ENCODE measurements around the gene ADCY10. TPM values are rescaled to one million over a fixed set of nuclear protein-coding genes. Genes with fewer than 3 reads are reported as not detected.

Gene ADCY10
- total RNA-seq, 1 donor from 2014 or later, result not detected

GRCh38 chr1:167856711-167857418 is 57.1 kb downstream of the ADCY10 start:
- Histone ChIP-seq H4K20me1 (ENCODE audit: low read depth) (no peaks in the 10 kb centered on the region), H3K27ac (no peak overlapping the region), H3K27me3 (no peaks in the 10 kb centered on the region), H3K4me1 (peaks cover 21% of the 10 kb centered on the region), H3K4me3 (no peak overlapping the region), H3K79me2 (ENCODE audit: low read depth) (no peaks in the 10 kb centered on the region), H3K9me3 (ENCODE audit: low read depth) (no peaks in the 10 kb centered on the region), H3K9ac (no peak overlapping the region), H3K4me2 (peak overlapping the region; percentile 17), H3F3A (ENCODE audit: low read depth) (no peaks in the 10 kb centered on the region), H3K36me3 (no peaks in the 10 kb centered on the region), H2AFZ (replicated peaks) (peak overlapping the region; percentile 0)
- DNase-seq (ENCODE audit: low spot score), result peak; percentile 25
- H3K27ac Mint-ChIP-seq, result no peak overlapping the region
- H3K4me3 Mint-ChIP-seq, result no peak overlapping the region
- no peaks in the 10 kb centered on the region for H3K36me3 Mint-ChIP-seq
- H3K9me3 Mint-ChIP-seq, result peaks cover 3% of the 10 kb centered on the region
- peaks cover 2% of the 10 kb centered on the region for H3K4me1 Mint-ChIP-seq
- H3K27me3 Mint-ChIP-seq (ENCODE audit: insufficient read depth, low read depth), result no peaks in the 10 kb centered on the region
- TF ChIP-seq CTCF (IDR thresholded peaks at IDR 0.05) (no peak), EZH2phosphoT487 (IDR thresholded peaks at IDR 0.05) (no peak), EZH2 (IDR thresholded peaks at IDR 0.05) (no peak)

- H3K4me1 Mint-ChIP-seq, result peaks cover 2% of the 10 kb centered on the region
- peaks cover 3% of the 10 kb centered on the region for H3K9me3 Mint-ChIP-seq
- no peak overlapping the region for H3K27ac ChIP-seq
- no peaks in the 10 kb centered on the region for H3F3A ChIP-seq (ENCODE audit: low read depth)
- no peak overlapping the region for H3K4me3 Mint-ChIP-seq
- H3K9me3 ChIP-seq (ENCODE audit: low read depth), result no peaks in the 10 kb centered on the region
- H3K9ac ChIP-seq, result no peak overlapping the region
- no peak for DNase-seq (ENCODE audit: low spot score)
- H3K27me3 Mint-ChIP-seq (ENCODE audit: insufficient read depth, low read depth), result no peaks in the 10 kb centered on the region
- no peak overlapping the region for H3K4me3 ChIP-seq
- H3K27me3 ChIP-seq, result no peaks in the 10 kb centered on the region
- peaks cover 14% of the 10 kb centered on the region for H3K4me1 ChIP-seq
- no peaks in the 10 kb centered on the region for H3K36me3 ChIP-seq
- H3K36me3 Mint-ChIP-seq, result no peaks in the 10 kb centered on the region
- TF ChIP-seq CTCF (IDR thresholded peaks at IDR 0.05), result no peak
- no peak for TF ChIP-seq EZH2phosphoT487 (IDR thresholded peaks at IDR 0.05)
- TF ChIP-seq EZH2 (IDR thresholded peaks at IDR 0.05), result no peak
- no peaks in the 10 kb centered on the region for H4K20me1 ChIP-seq (ENCODE audit: low read depth)
- no peak overlapping the region for H3K27ac Mint-ChIP-seq
- no peaks in the 10 kb centered on the region for H3K79me2 ChIP-seq (ENCODE audit: low read depth)
- H2AFZ ChIP-seq (replicated peaks), result no peak overlapping the region
- no peak overlapping the region for H3K4me2 ChIP-seq
These were observed 59.8 kb downstream of the ADCY10 start for GRCh38 chr1:167854184-167854583.

- Histone ChIP-seq H3K4me3 (no peak overlapping the region), H3K36me3 (no peaks in the 10 kb centered on the region), H3F3A (ENCODE audit: low read depth) (no peaks in the 10 kb centered on the region), H3K4me1 (no peaks in the 10 kb centered on the region), H3K27me3 (no peaks in the 10 kb centered on the region), H2AFZ (replicated peaks) (no peak overlapping the region), H3K79me2 (ENCODE audit: low read depth) (no peaks in the 10 kb centered on the region), H3K27ac (no peak overlapping the region), H3K4me2 (no peak overlapping the region), H3K9me3 (ENCODE audit: low read depth) (no peaks in the 10 kb centered on the region), H3K9ac (no peak overlapping the region), H4K20me1 (ENCODE audit: low read depth) (no peaks in the 10 kb centered on the region)
- no peaks in the 10 kb centered on the region for H3K27me3 Mint-ChIP-seq (ENCODE audit: insufficient read depth, low read depth)
- no peaks in the 10 kb centered on the region for H3K9me3 Mint-ChIP-seq
- H3K27ac Mint-ChIP-seq, result no peak overlapping the region
- no peaks in the 10 kb centered on the region for H3K36me3 Mint-ChIP-seq
- no peaks in the 10 kb centered on the region for H3K4me1 Mint-ChIP-seq
- no peak for DNase-seq (ENCODE audit: low spot score)
- no peak overlapping the region for H3K4me3 Mint-ChIP-seq
- TF ChIP-seq EZH2 (IDR thresholded peaks at IDR 0.05), result no peak
- no peak for TF ChIP-seq CTCF (IDR thresholded peaks at IDR 0.05)
- TF ChIP-seq EZH2phosphoT487 (IDR thresholded peaks at IDR 0.05), result no peak
These were observed 64.3 kb downstream of the ADCY10 start for GRCh38 chr1:167849666-167850065.
